WTC11 (cell line): ENCODE measurements around the gene MPZL3.

Source experiments
- GABPB1 ChIP-seq: sonication (generic); formaldehyde crosslinking; IDR thresholded peaks from 2 replicates; pipeline ENCODE4 v1.8.1; 2023; ENCODE audit warnings: mild to moderate bottlenecking, missing genetic modification reagents
- TF ChIP-seq, protein P1 (sequence below): sonication (generic); formaldehyde crosslinking; IDR thresholded peaks from 2 replicates; pipeline ENCODE4 v1.8.1; 2023; ENCODE audit warnings: mild to moderate bottlenecking, missing genetic modification reagents, borderline replicate concordance
- TF ChIP-seq, protein P2 (sequence below): sonication (generic); formaldehyde crosslinking; IDR thresholded peaks from 2 replicates; pipeline ENCODE4 v1.8.1; 2023; ENCODE audit warnings: mild to moderate bottlenecking, missing genetic modification reagents, moderate library complexity
- TF ChIP-seq, protein P3 (sequence below): fragments of 200-600 bp; IDR thresholded peaks from 2 replicates; pipeline ENCODE4 v1.8.0; 2022; ENCODE audit warnings: antibody characterized with exemption

DNA sequence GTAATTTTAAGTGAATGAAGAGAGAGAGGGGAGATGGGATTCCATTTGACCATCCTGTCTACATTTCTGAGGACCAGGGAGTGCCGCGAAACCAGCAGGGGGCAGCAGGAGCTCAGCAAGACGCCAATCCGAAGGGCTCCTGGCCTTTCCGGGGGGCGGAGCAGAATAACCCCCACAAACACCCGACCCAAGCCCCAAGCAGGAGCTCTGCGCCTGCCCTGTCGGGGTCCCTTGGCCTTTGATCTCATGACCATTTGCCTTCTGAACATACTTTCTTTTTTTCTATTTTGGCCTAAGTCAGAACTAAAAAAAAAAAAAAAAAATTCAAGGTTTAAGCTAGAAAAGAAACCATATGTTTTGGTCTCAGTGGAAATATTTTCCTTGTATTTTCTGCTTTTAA, 53.8 kb downstream of the MPZL3 start:
- TF ChIP-seq, protein P1, sequence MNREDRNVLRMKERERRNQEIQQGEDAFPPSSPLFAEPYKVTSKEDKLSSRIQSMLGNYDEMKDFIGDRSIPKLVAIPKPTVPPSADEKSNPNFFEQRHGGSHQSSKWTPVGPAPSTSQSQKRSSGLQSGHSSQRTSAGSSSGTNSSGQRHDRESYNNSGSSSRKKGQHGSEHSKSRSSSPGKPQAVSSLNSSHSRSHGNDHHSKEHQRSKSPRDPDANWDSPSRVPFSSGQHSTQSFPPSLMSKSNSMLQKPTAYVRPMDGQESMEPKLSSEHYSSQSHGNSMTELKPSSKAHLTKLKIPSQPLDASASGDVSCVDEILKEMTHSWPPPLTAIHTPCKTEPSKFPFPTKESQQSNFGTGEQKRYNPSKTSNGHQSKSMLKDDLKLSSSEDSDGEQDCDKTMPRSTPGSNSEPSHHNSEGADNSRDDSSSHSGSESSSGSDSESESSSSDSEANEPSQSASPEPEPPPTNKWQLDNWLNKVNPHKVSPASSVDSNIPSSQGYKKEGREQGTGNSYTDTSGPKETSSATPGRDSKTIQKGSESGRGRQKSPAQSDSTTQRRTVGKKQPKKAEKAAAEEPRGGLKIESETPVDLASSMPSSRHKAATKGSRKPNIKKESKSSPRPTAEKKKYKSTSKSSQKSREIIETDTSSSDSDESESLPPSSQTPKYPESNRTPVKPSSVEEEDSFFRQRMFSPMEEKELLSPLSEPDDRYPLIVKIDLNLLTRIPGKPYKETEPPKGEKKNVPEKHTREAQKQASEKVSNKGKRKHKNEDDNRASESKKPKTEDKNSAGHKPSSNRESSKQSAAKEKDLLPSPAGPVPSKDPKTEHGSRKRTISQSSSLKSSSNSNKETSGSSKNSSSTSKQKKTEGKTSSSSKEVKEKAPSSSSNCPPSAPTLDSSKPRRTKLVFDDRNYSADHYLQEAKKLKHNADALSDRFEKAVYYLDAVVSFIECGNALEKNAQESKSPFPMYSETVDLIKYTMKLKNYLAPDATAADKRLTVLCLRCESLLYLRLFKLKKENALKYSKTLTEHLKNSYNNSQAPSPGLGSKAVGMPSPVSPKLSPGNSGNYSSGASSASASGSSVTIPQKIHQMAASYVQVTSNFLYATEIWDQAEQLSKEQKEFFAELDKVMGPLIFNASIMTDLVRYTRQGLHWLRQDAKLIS (CRISPR knock-in tag): no peak
- TF ChIP-seq, protein P2, sequence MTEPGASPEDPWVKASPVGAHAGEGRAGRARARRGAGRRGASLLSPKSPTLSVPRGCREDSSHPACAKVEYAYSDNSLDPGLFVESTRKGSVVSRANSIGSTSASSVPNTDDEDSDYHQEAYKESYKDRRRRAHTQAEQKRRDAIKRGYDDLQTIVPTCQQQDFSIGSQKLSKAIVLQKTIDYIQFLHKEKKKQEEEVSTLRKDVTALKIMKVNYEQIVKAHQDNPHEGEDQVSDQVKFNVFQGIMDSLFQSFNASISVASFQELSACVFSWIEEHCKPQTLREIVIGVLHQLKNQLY (CRISPR knock-in tag): no peak
- TF ChIP-seq, protein P3, sequence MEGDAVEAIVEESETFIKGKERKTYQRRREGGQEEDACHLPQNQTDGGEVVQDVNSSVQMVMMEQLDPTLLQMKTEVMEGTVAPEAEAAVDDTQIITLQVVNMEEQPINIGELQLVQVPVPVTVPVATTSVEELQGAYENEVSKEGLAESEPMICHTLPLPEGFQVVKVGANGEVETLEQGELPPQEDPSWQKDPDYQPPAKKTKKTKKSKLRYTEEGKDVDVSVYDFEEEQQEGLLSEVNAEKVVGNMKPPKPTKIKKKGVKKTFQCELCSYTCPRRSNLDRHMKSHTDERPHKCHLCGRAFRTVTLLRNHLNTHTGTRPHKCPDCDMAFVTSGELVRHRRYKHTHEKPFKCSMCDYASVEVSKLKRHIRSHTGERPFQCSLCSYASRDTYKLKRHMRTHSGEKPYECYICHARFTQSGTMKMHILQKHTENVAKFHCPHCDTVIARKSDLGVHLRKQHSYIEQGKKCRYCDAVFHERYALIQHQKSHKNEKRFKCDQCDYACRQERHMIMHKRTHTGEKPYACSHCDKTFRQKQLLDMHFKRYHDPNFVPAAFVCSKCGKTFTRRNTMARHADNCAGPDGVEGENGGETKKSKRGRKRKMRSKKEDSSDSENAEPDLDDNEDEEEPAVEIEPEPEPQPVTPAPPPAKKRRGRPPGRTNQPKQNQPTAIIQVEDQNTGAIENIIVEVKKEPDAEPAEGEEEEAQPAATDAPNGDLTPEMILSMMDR: 0 out of 2 replicates have a peak, but pooled peaks have one; percentile 45
- TF ChIP-seq GABPB1: no peak
